SHP77 (cell line): ENCODE measurements around the gene ZNF746.

ENCODE experiments used
- DNase-seq, 2 experiments: peaks; one replicate each; lab custom pipeline; 2025; lab: John Stamatoyannopoulos, UW

ZNF746 gene

GRCh38 chr7:149427893-149428292 is 69.7 kb downstream of the ZNF746 start:
- no peak for DNase-seq

- no peak for DNase-seq
Measured at GRCh38 chr7:149427096-149427680, 70.4 kb downstream of the ZNF746 start.

GRCh38 chr7:149423449-149424110 is 74.0 kb downstream of the ZNF746 start:
- no peak for DNase-seq

GRCh38 chr7:149422914-149423301 is 74.7 kb downstream of the ZNF746 start:
- no peak for DNase-seq
